ENCODE data around the gene PCYT2. TPM values are rescaled to one million over a fixed set of nuclear protein-coding genes. Genes with fewer than 3 reads are reported as not detected.
A peak's percentile ranks its signal among the peaks of the same experiment; 100 is the strongest.

PCYT2 gene
- total RNA-seq, 2 experiments from 2014 or later = 18.7 to 18.9 TPM

DNA sequence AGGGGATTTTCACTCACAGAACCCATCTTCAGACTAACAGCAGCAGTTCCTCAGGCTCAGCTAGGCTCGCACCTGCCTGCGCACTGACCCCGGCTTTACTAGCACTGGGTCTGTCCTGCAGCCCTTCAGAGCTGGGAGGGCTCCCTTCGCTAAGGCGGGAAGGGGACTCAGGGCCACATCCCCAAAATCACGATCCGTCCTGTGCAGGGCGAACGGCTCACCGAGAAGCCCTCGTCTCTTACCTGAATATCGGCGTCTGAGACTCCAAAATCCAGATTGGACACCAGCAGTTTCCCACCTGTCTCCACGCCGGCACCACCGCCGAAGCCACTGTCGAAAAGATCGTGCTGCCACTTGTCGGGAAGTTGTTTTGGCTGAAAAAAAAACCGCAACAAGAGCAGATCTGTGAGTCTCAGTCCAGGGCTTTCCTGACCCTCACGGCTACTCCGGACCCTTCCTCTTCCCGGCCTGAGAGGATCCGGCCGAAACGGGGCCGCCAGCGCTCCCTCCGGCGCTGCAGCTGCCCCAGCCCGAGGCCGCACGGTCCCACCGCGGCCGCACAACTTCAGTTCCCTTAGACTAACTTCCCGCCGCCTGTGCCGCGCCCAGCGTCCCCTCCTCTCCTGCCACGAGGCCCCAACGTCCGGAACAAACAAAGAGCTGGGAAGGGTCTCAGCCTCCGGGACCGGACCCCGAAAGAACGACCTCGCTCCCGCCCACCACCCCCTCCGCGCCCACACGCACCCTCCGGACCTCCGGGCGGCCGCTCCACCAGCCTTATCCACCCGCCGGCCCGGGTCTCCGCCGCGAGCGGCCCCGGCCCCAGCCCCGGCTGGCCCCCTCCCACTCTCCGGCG is 20.5 kb downstream of the PCYT2 start:
- Mint-ChIP-seq H3K4me1 (ENCODE audit: low read depth) (peaks cover 7% of the 10 kb centered on the region), H3K27me3 (no peaks in the 10 kb centered on the region), H3K4me3 (peak overlapping the region; percentile 94), H3K27ac (peak overlapping the region; percentile 95), H3K36me3 (ENCODE audit: low read depth) (peaks cover 68% of the 10 kb centered on the region), H3K9me3 (no peaks in the 10 kb centered on the region)
- H3K27ac ChIP-seq (ENCODE audit: low read depth in 1 of 2, low read length in 2 of 2) = peak overlapping the region; percentile 35 to 37
- H3K4me1 ChIP-seq (ENCODE audit: insufficient read depth, low read length) = peaks cover 27% of the 10 kb centered on the region
- H3K27me3 ChIP-seq (ENCODE audit: control insufficient read depth in 1 of 2, insufficient read depth in 2 of 2, low read length in 2 of 2) = no peaks in the 10 kb centered on the region
- H3K9me3 ChIP-seq (ENCODE audit: control insufficient read depth in 1 of 2, insufficient read depth in 1 of 2, low read length in 2 of 2) = no peaks in the 10 kb centered on the region
- ATAC-seq (ENCODE audit: poor library complexity) (no peak), DNase-seq (peak in 4 of 14 experiments; percentile 7 to 55 (median 45))
- TF ChIP-seq, protein P1, sequence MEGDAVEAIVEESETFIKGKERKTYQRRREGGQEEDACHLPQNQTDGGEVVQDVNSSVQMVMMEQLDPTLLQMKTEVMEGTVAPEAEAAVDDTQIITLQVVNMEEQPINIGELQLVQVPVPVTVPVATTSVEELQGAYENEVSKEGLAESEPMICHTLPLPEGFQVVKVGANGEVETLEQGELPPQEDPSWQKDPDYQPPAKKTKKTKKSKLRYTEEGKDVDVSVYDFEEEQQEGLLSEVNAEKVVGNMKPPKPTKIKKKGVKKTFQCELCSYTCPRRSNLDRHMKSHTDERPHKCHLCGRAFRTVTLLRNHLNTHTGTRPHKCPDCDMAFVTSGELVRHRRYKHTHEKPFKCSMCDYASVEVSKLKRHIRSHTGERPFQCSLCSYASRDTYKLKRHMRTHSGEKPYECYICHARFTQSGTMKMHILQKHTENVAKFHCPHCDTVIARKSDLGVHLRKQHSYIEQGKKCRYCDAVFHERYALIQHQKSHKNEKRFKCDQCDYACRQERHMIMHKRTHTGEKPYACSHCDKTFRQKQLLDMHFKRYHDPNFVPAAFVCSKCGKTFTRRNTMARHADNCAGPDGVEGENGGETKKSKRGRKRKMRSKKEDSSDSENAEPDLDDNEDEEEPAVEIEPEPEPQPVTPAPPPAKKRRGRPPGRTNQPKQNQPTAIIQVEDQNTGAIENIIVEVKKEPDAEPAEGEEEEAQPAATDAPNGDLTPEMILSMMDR (IDR thresholded peaks at IDR 0.05) = no peak
- POLR2A ChIA-PET = interaction anchor here (3.5 kb wide), 1 partner anchor 20 kb away, joined by 23 read pairs; the partner anchor contains the start of gene ARHGDIA
- H3K4me3 ChIP-seq (ENCODE audit: low read length) = peak overlapping the region; percentile 58
- CTCF ChIA-PET = no interaction called here
- intact Hi-C loops (cut with DNase I, micrococcal nuclease) = loop anchor here (1.0 to 5.0 kb wide), 6 partner anchors 19 to 161 kb away; partner anchors contain the start of genes PCYT2 (in 2 of the 2), ARHGDIA (in 1 of the 2), GPS1 (in 1 of the 2) and MAFG (in 1 of the 2)
- peaks cover 61% of the 10 kb centered on the region for H3K36me3 ChIP-seq (ENCODE audit: insufficient read depth, low read length)

DNA sequence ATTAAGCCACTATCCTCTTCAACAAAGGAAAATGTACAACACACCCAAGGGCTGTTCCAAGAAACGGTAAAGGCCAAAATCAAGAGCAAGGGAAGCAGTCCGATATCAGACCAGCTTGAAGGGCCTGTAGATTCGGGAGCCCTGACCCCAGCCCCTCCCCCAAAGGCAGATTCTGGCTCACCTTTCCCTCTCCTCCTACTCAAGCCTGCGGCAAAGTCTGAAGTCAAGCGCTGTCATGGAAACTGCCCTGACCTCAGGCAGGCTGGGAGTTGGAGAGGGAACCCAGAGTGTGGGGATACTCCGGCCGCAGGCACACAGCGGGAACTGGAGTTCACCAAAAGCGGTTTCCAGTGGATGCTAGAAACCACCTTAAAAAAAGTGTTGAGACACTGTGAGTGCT is 21.6 kb downstream of the PCYT2 start:
- intact Hi-C loops (cut with DNase I, micrococcal nuclease) = loop anchor here (2.0 to 5.0 kb wide), 3 partner anchors 21 to 57 kb away; partner anchors contain the start of genes MAFG (in 1 of the 2), MCRIP1 (in 1 of the 2) and PCYT2 (in 1 of the 2)
- H3K27ac ChIP-seq (ENCODE audit: low read depth in 1 of 2, low read length in 2 of 2) = no peak overlapping the region

DNA sequence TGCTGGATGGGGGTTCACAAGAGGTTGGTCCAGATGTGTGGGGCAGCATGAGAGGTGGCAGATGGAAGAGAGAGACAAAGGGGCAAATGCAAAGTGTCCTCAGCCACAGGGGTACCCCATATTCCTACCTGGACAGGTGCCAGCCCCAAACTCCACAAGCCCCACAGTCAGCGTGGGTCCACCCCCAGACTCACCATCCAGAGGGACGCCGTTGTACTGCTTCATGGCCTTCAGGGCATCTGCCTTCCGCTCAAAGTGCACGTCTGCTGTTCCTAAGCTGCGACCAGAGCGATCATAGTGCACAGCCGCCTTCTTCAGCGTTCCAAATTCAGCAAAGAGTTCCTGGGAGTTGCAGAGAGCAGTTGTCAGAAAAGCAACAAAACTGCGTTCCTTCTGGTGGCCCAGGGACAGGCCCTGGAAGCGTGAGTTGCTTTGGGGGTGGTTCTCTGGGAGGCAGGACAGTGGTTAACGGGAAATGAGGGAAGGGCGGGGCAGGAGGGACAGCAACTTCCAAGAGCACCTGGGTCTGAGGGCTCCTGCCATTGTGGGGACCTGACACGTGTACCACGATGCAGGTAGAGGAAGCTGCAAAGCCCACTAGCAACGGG is 22.1 kb downstream of the PCYT2 start:
- Histone ChIP-seq H3K27me3 (ENCODE audit: control insufficient read depth in 1 of 2, insufficient read depth in 2 of 2, low read length in 2 of 2) (no peaks in the 10 kb centered on the region), H3K36me3 (ENCODE audit: insufficient read depth, low read length) (peaks cover 59% of the 10 kb centered on the region), H3K9me3 (ENCODE audit: control insufficient read depth in 1 of 2, insufficient read depth in 1 of 2, low read length in 2 of 2) (no peaks in the 10 kb centered on the region), H3K4me3 (ENCODE audit: low read length) (no peak overlapping the region), H3K27ac (ENCODE audit: low read depth in 1 of 2, low read length in 2 of 2) (no peak overlapping the region), H3K4me1 (ENCODE audit: insufficient read depth, low read length) (peaks cover 27% of the 10 kb centered on the region)
- ChIA-PET CTCF (no interaction called here), POLR2A (no interaction called here)
- ATAC-seq (ENCODE audit: poor library complexity) (no peak), DNase-seq (peak in 1 of 14 experiments; percentile 4)
- TF ChIP-seq, protein P1 (IDR thresholded peaks at IDR 0.05) = no peak
- Mint-ChIP-seq H3K36me3 (ENCODE audit: low read depth) (peaks cover 69% of the 10 kb centered on the region), H3K9me3 (no peaks in the 10 kb centered on the region), H3K4me1 (ENCODE audit: low read depth) (peaks cover 10% of the 10 kb centered on the region), H3K27ac (peak overlapping the region; percentile 40), H3K27me3 (no peaks in the 10 kb centered on the region), H3K4me3 (peak overlapping the region; percentile 83)
- intact Hi-C loops (cut with DNase I, micrococcal nuclease) = no loop called here

More for the DNA sequence above, 21.6 kb downstream of the PCYT2 start:
- no peaks in the 10 kb centered on the region for H3K9me3 ChIP-seq (ENCODE audit: control insufficient read depth in 1 of 2, insufficient read depth in 1 of 2, low read length in 2 of 2)
- no peak overlapping the region for H3K4me3 ChIP-seq (ENCODE audit: low read length)
- H3K4me1 Mint-ChIP-seq (ENCODE audit: low read depth) = peaks cover 10% of the 10 kb centered on the region
- CTCF ChIA-PET = no interaction called here
- ATAC-seq (ENCODE audit: poor library complexity) (no peak), DNase-seq (no peak)
- peak overlapping the region; percentile 95 for H3K27ac Mint-ChIP-seq
- TF ChIP-seq, protein P1 (IDR thresholded peaks at IDR 0.05) = no peak
- no peaks in the 10 kb centered on the region for H3K27me3 Mint-ChIP-seq
- no peaks in the 10 kb centered on the region for H3K27me3 ChIP-seq (ENCODE audit: control insufficient read depth in 1 of 2, insufficient read depth in 2 of 2, low read length in 2 of 2)
- peaks cover 57% of the 10 kb centered on the region for H3K36me3 ChIP-seq (ENCODE audit: insufficient read depth, low read length)
- peaks cover 68% of the 10 kb centered on the region for H3K36me3 Mint-ChIP-seq (ENCODE audit: low read depth)
- POLR2A ChIA-PET = interaction anchor here (3.5 kb wide), 1 partner anchor 19 kb away, joined by 23 read pairs; the partner anchor contains the start of gene ARHGDIA
- H3K4me1 ChIP-seq (ENCODE audit: insufficient read depth, low read length) = peaks cover 27% of the 10 kb centered on the region
- H3K9me3 Mint-ChIP-seq = no peaks in the 10 kb centered on the region
- peak overlapping the region; percentile 94 for H3K4me3 Mint-ChIP-seq

All from CD4-positive, alpha-beta T cell (primary cell).